WTC11 (cell line): ENCODE results near the gene KRT82. TPM values are rescaled to one million over a fixed set of nuclear protein-coding genes. Genes with fewer than 3 reads are reported as not detected.

Experiments used
- ATAC-seq: fragments of 200-7000 bp; cut with Tn5 transposase; 2 replicates; pipeline ENCODE4 v1.10.0; 2021; ENCODE audit warnings: mild to moderate bottlenecking, moderate library complexity
- CTCF ChIA-PET: fragments of 300-600 bp; sonication (Branson Sonifier 250); formaldehyde crosslinking; loops from one replicate; lab custom pipeline; 2021; ENCODE audit warnings: antibody characterized with exemption; lab: Charles Lee
- POLR2A ChIA-PET: fragments of 350-600 bp; sonication (Branson Sonifier 250); formaldehyde crosslinking; loops from one replicate; lab custom pipeline; 2021; ENCODE audit warnings: antibody characterized with exemption; lab: Charles Lee
- DNase-seq: peaks from one replicate; pipeline ENCODE4 v3.0.0; 2021; ENCODE audit warnings: low spot score
- H3K27ac Mint-ChIP-seq: 2 replicates; pipeline ENCODE4 v1.8.0; 2021; ENCODE audit warnings: mixed read lengths
- H3K27me3 Mint-ChIP-seq: 2 replicates; pipeline ENCODE4 v1.8.0; 2021; ENCODE audit warnings: low read depth, mild to moderate bottlenecking, moderate library complexity, mixed read lengths
- H3K36me3 Mint-ChIP-seq: 2 replicates; pipeline ENCODE4 v1.8.0; 2021; ENCODE audit warnings: mixed read lengths
- H3K4me1 Mint-ChIP-seq: 2 replicates; pipeline ENCODE4 v1.8.0; 2022; ENCODE audit warnings: mixed read lengths
- H3K4me3 Mint-ChIP-seq: 2 replicates; pipeline ENCODE4 v1.8.0; 2021; ENCODE audit warnings: mild to moderate bottlenecking, moderate library complexity, mixed read lengths
- H3K9me3 Mint-ChIP-seq: 2 replicates; pipeline ENCODE4 v1.8.0; 2021; ENCODE audit warnings: mixed read lengths
- CBFB ChIP-seq: sonication (generic); formaldehyde crosslinking; IDR thresholded peaks from 2 replicates; pipeline ENCODE4 v1.8.1; 2022; ENCODE audit warnings: mild to moderate bottlenecking, low read depth, missing genetic modification reagents
- EMX1 ChIP-seq: fragments of 250-450 bp; sonication (Bioruptor Pico); IDR thresholded peaks from 2 replicates; pipeline ENCODE4 v1.8.0; 2021; ENCODE audit warnings: mild to moderate bottlenecking
- ERG ChIP-seq: fragments of 250-450 bp; sonication (Bioruptor Pico); IDR thresholded peaks from 2 replicates; pipeline ENCODE4 v1.8.0; 2021; ENCODE audit warnings: mild to moderate bottlenecking
- ESRRA ChIP-seq: sonication (generic); formaldehyde crosslinking; IDR thresholded peaks from 2 replicates; pipeline ENCODE4 v1.8.1; 2022; ENCODE audit warnings: mild to moderate bottlenecking, missing genetic modification reagents, borderline replicate concordance
- FOXJ3 ChIP-seq: sonication (generic); formaldehyde crosslinking; IDR thresholded peaks from 2 replicates; pipeline ENCODE4 v1.9.0; 2021; ENCODE audit warnings: missing genetic modification reagents, mild to moderate bottlenecking, borderline replicate concordance
- GABPB1 ChIP-seq: sonication (generic); formaldehyde crosslinking; IDR thresholded peaks from 2 replicates; pipeline ENCODE4 v1.8.1; 2023; ENCODE audit warnings: mild to moderate bottlenecking, missing genetic modification reagents
- NR1H2 ChIP-seq: sonication (generic); formaldehyde crosslinking; IDR thresholded peaks from 2 replicates; pipeline ENCODE4 v1.9.0; 2021; ENCODE audit warnings: mild to moderate bottlenecking, moderate library complexity, missing genetic modification reagents
- PREB ChIP-seq: sonication (generic); formaldehyde crosslinking; IDR thresholded peaks from 2 replicates; pipeline ENCODE4 v1.8.1; 2022; ENCODE audit warnings: mild to moderate bottlenecking, missing genetic modification reagents, moderate library complexity, borderline replicate concordance
- PRRX2 ChIP-seq: fragments of 250-450 bp; sonication (Bioruptor Pico); IDR thresholded peaks from 2 replicates; pipeline ENCODE4 v1.8.0; 2021; ENCODE audit warnings: mild to moderate bottlenecking
- TEAD1 ChIP-seq: sonication (generic); formaldehyde crosslinking; IDR thresholded peaks from 2 replicates; pipeline ENCODE4 v1.8.0; 2022; ENCODE audit warnings: mild to moderate bottlenecking, missing genetic modification reagents
- TP53 ChIP-seq: sonication (generic); formaldehyde crosslinking; IDR thresholded peaks from 2 replicates; pipeline ENCODE4 v1.8.1; 2023; ENCODE audit warnings: mild to moderate bottlenecking, missing genetic modification reagents
- USF1 ChIP-seq: sonication (generic); formaldehyde crosslinking; IDR thresholded peaks from 2 replicates; pipeline ENCODE4 v1.8.0; 2022; ENCODE audit warnings: mild to moderate bottlenecking, missing genetic modification reagents
- ZBTB21 ChIP-seq: sonication (generic); formaldehyde crosslinking; IDR thresholded peaks from 2 replicates; pipeline ENCODE4 v1.8.1; 2023; ENCODE audit warnings: mild to moderate bottlenecking, missing genetic modification reagents, borderline replicate concordance
- ZNF232 ChIP-seq: sonication (generic); formaldehyde crosslinking; IDR thresholded peaks from 2 replicates; pipeline ENCODE4 v1.8.0; 2022; ENCODE audit warnings: mild to moderate bottlenecking, missing genetic modification reagents
- ZNF396 ChIP-seq: fragments of 250-450 bp; sonication (Bioruptor Pico); IDR thresholded peaks from 2 replicates; pipeline ENCODE4 v1.8.0; 2021; ENCODE audit warnings: mild to moderate bottlenecking, moderate library complexity, borderline replicate concordance
- ZNF423 ChIP-seq: fragments of 250-450 bp; sonication (Bioruptor Pico); IDR thresholded peaks from 2 replicates; pipeline ENCODE4 v2.1.2; 2022; ENCODE audit warnings: mild to moderate bottlenecking, moderate library complexity
- total RNA-seq: library from RNA; stranded (reverse); gene quantifications from 3 replicates; pipeline ENCODE4 v1.2.3, GENCODE V29; 2021

KRT82 gene
- total RNA-seq, 1 experiment from 2014 or later = not detected

GRCh38 chr12:52418576-52419110 is 12.5 kb upstream of the KRT82 start (continued):
- TF ChIP-seq CBFB (no peak), ESRRA (CRISPR knock-in tag) (no peak), ZNF232 (CRISPR knock-in tag) (no peak), USF1 (CRISPR knock-in tag) (no peak), TEAD1 (no peak), FOXJ3 (CRISPR knock-in tag) (no peak)

- peaks cover 9% of the 10 kb centered on the region for H3K4me1 Mint-ChIP-seq
- ChIA-PET CTCF (no interaction called here), POLR2A (no interaction called here)
- no peak overlapping the region for H3K27ac Mint-ChIP-seq
- no peaks in the 10 kb centered on the region for H3K36me3 Mint-ChIP-seq
- no peaks in the 10 kb centered on the region for H3K9me3 Mint-ChIP-seq
- no peak overlapping the region for H3K4me3 Mint-ChIP-seq
- no peaks in the 10 kb centered on the region; the same call in 1 of the 2 replicates for H3K27me3 Mint-ChIP-seq
- DNase-seq = no peak
- TF ChIP-seq NR1H2 (no peak), FOXJ3 (CRISPR knock-in tag) (no peak), GABPB1 (CRISPR knock-in tag) (no peak)
- TF ChIP-seq, all 79 proteins: peak for 0
- no peak for ATAC-seq
Measured at GRCh38 chr12:52417740-52418139, 11.6 kb upstream of the KRT82 start.

- CTCF ChIA-PET = interaction anchor here (5.4 kb wide), 1 partner anchor 22 kb away, joined by 35 read pairs; no protein-coding TSS in a partner anchor
- Mint-ChIP-seq H3K36me3 (no peaks in the 10 kb centered on the region), H3K4me3 (no peak overlapping the region), H3K27ac (no peak overlapping the region), H3K9me3 (no peaks in the 10 kb centered on the region), H3K4me1 (peaks cover 9% of the 10 kb centered on the region), H3K27me3 (no peaks in the 10 kb centered on the region; the same call in 1 of the 2 replicates)
- DNase-seq (no peak), ATAC-seq (no peak)
- no peak for TF ChIP-seq ZNF423 (CRISPR knock-in tag)
- no peak for TF ChIP-seq ZNF232 (CRISPR knock-in tag)
- no peak for TF ChIP-seq ESRRA (CRISPR knock-in tag)
- POLR2A ChIA-PET = no interaction called here
Measured at GRCh38 chr12:52416795-52417194, 10.7 kb upstream of the KRT82 start.

GRCh38 chr12:52415870-52416750 is 10.0 kb upstream of the KRT82 start:
- no peak for DNase-seq
- no peak for TF ChIP-seq PRRX2 (CRISPR knock-in tag)
- TF ChIP-seq ERG (CRISPR knock-in tag) = no peak
- no peak for TF ChIP-seq TP53 (CRISPR knock-in tag)
- TF ChIP-seq EMX1 (CRISPR knock-in tag) = no peak
- TF ChIP-seq PREB (CRISPR knock-in tag) = no peak
- no peak for TF ChIP-seq ZBTB21
- TF ChIP-seq ZNF396 = no peak
- POLR2A ChIA-PET = no interaction called here
- Mint-ChIP-seq H3K4me3 (no peak overlapping the region), H3K27ac (no peak overlapping the region), H3K27me3 (no peaks in the 10 kb centered on the region), H3K4me1 (peaks cover 9% of the 10 kb centered on the region), H3K9me3 (peaks cover 3% of the 10 kb centered on the region; the same call in 1 of the 2 replicates), H3K36me3 (peaks cover 1% of the 10 kb centered on the region; the same call in 1 of the 2 replicates)
- no peak for ATAC-seq
- CTCF ChIA-PET = interaction anchor here (5.4 kb wide), 1 partner anchor 21 kb away, joined by 35 read pairs; no protein-coding TSS in a partner anchor
